ENCODE results near the gene ATP6V1D.

ATP6V1D gene

GRCh38 chr14:67389811-67390534 is 30.4 kb upstream of the ATP6V1D start:
- TF ChIP-seq CTCF (IDR thresholded peaks at IDR 0.05; ENCODE audit: unreplicated experiment in 3 of 3), result no peak
- H3K4me1 Mint-ChIP-seq, result no peaks in the 10 kb centered on the region
- peaks cover 12% of the 10 kb centered on the region for H3K36me3 Mint-ChIP-seq (ENCODE audit: low read depth)
- H3K27ac Mint-ChIP-seq, result no peak overlapping the region
- no peaks in the 10 kb centered on the region for H3K27me3 Mint-ChIP-seq (ENCODE audit: low read depth)
- no peak overlapping the region for H3K4me3 Mint-ChIP-seq
- no peaks in the 10 kb centered on the region for H3K9me3 Mint-ChIP-seq

GRCh38 chr14:67389275-67389674 is 29.7 kb upstream of the ATP6V1D start:
- peaks cover 17% of the 10 kb centered on the region for H3K36me3 Mint-ChIP-seq (ENCODE audit: low read depth)
- H3K27me3 Mint-ChIP-seq (ENCODE audit: low read depth), result no peaks in the 10 kb centered on the region
- H3K27ac Mint-ChIP-seq, result no peak overlapping the region
- no peak for TF ChIP-seq CTCF (IDR thresholded peaks at IDR 0.05; ENCODE audit: unreplicated experiment in 3 of 3)
- no peaks in the 10 kb centered on the region for H3K4me1 Mint-ChIP-seq
- no peak overlapping the region for H3K4me3 Mint-ChIP-seq
- no peaks in the 10 kb centered on the region for H3K9me3 Mint-ChIP-seq

- no peak for TF ChIP-seq CTCF (IDR thresholded peaks at IDR 0.05; ENCODE audit: unreplicated experiment in 3 of 3)
- Mint-ChIP-seq H3K27me3 (ENCODE audit: low read depth) (no peaks in the 10 kb centered on the region), H3K9me3 (no peaks in the 10 kb centered on the region), H3K4me3 (no peak overlapping the region), H3K36me3 (ENCODE audit: low read depth) (peaks cover 32% of the 10 kb centered on the region), H3K27ac (no peak overlapping the region), H3K4me1 (no peaks in the 10 kb centered on the region)
These were observed 27.6 kb upstream of the ATP6V1D start for GRCh38 chr14:67387195-67387594.

GRCh38 chr14:67385618-67386017 is 26.0 kb upstream of the ATP6V1D start:
- Mint-ChIP-seq H3K36me3 (ENCODE audit: low read depth) (peaks cover 43% of the 10 kb centered on the region), H3K27me3 (ENCODE audit: low read depth) (no peaks in the 10 kb centered on the region), H3K4me1 (no peaks in the 10 kb centered on the region), H3K9me3 (no peaks in the 10 kb centered on the region), H3K4me3 (no peak overlapping the region), H3K27ac (no peak overlapping the region)
- TF ChIP-seq CTCF (IDR thresholded peaks at IDR 0.05; ENCODE audit: unreplicated experiment in 3 of 3), result no peak

GRCh38 chr14:67385120-67385519 is 25.5 kb upstream of the ATP6V1D start:
- Mint-ChIP-seq H3K9me3 (no peaks in the 10 kb centered on the region), H3K4me1 (no peaks in the 10 kb centered on the region), H3K27me3 (ENCODE audit: low read depth) (no peaks in the 10 kb centered on the region), H3K27ac (no peak overlapping the region), H3K36me3 (ENCODE audit: low read depth) (peaks cover 48% of the 10 kb centered on the region), H3K4me3 (no peak overlapping the region)
- no peak for TF ChIP-seq CTCF (IDR thresholded peaks at IDR 0.05; ENCODE audit: unreplicated experiment in 3 of 3)

GRCh38 chr14:67377916-67378315 is 18.3 kb upstream of the ATP6V1D start:
- Mint-ChIP-seq H3K4me3 (no peak overlapping the region), H3K27me3 (ENCODE audit: low read depth) (no peaks in the 10 kb centered on the region), H3K4me1 (no peaks in the 10 kb centered on the region), H3K9me3 (no peaks in the 10 kb centered on the region), H3K36me3 (ENCODE audit: low read depth) (peaks cover 74% of the 10 kb centered on the region), H3K27ac (no peak overlapping the region)
- TF ChIP-seq CTCF (IDR thresholded peaks at IDR 0.05; ENCODE audit: unreplicated experiment in 3 of 3), result no peak
